GM23338 (cell line): ENCODE results near the gene RICTOR. TPM values are rescaled to one million over a fixed set of nuclear protein-coding genes. Genes with fewer than 3 reads are reported as not detected.
A peak's percentile ranks its signal among the peaks of the same experiment; 100 is the strongest.

Experiments used
- ATAC-seq: fragments of 200-7000 bp; cut with Tn5 transposase; 3 replicates; pipeline ENCODE4 v1.9.1; 2020
- DNase-seq: peaks from one replicate; pipeline ENCODE4 v3.0.0-alpha.2; 2015; ENCODE audit warnings: low spot score
- H2AFZ ChIP-seq: fragments of 200-600 bp; sonication (generic); 2 replicates; pipeline ENCODE4 v1.8.0; 2016; ENCODE audit warnings: antibody characterized with exemption, mild to moderate bottlenecking, moderate library complexity
- H3F3A ChIP-seq: fragments of 200-600 bp; sonication (generic); replicated peaks from 2 replicates; pipeline ENCODE4 v1.8.0; 2017; ENCODE audit warnings: antibody characterized with exemption, mixed run types, low read depth
- H3K27ac ChIP-seq: fragments of 200-600 bp; sonication (generic); 2 replicates; pipeline ENCODE4 v1.6.1; 2016; ENCODE audit warnings: low read depth
- H3K27me3 ChIP-seq: fragments of 200-600 bp; sonication (generic); 2 replicates; pipeline ENCODE4 v1.8.0; 2016; ENCODE audit warnings: mild to moderate bottlenecking, mixed run types, moderate library complexity; ENCODE audit not compliant: insufficient read depth
- H3K36me3 ChIP-seq: fragments of 200-600 bp; sonication (generic); 2 replicates; pipeline ENCODE4 v1.8.0; 2016; ENCODE audit warnings: mild to moderate bottlenecking; ENCODE audit not compliant: insufficient read depth
- H3K4me1 ChIP-seq: fragments of 200-600 bp; sonication (generic); 2 replicates; pipeline ENCODE4 v1.8.0; 2016; ENCODE audit warnings: mild to moderate bottlenecking, moderate library complexity; ENCODE audit not compliant: insufficient read depth
- H3K4me2 ChIP-seq: fragments of 200-600 bp; sonication (generic); 2 replicates; pipeline ENCODE4 v1.7.1; 2017; ENCODE audit warnings: mixed run types
- H3K4me3 ChIP-seq: fragments of 200-600 bp; sonication (generic); 2 replicates; pipeline ENCODE4 v1.6.1; 2016; ENCODE audit warnings: mixed run types
- H3K79me2 ChIP-seq: fragments of 200-600 bp; sonication (generic); replicated peaks from 2 replicates; pipeline ENCODE4 v1.8.0; 2017; ENCODE audit warnings: mild to moderate bottlenecking; ENCODE audit not compliant: insufficient read depth
- H3K9me2 ChIP-seq: fragments of 200-600 bp; sonication (generic); 2 replicates; pipeline ENCODE4 v1.8.0; 2017; ENCODE audit not compliant: insufficient read depth
- H4K20me1 ChIP-seq: fragments of 200-600 bp; sonication (generic); replicated peaks from 2 replicates; pipeline ENCODE4 v1.8.0; 2017; ENCODE audit warnings: mild to moderate bottlenecking; ENCODE audit not compliant: insufficient read depth
- H3K27ac Mint-ChIP-seq: 2 replicates; pipeline ENCODE4 v1.8.0; 2020; ENCODE audit warnings: inconsistent platforms, mild to moderate bottlenecking, moderate library complexity, mixed read lengths
- H3K27me3 Mint-ChIP-seq: 3 replicates; pipeline ENCODE4 v1.8.0; 2022; ENCODE audit warnings: low read depth, mild to moderate bottlenecking, moderate library complexity, mixed read lengths, inconsistent platforms; ENCODE audit not compliant: insufficient read depth, poor library complexity
- H3K36me3 Mint-ChIP-seq: 3 replicates; pipeline ENCODE4 v1.8.0; 2021; ENCODE audit warnings: low read depth, mild to moderate bottlenecking, inconsistent platforms, moderate library complexity, mixed read lengths
- H3K4me1 Mint-ChIP-seq: 3 replicates; pipeline ENCODE4 v1.8.0; 2020; ENCODE audit warnings: mild to moderate bottlenecking, inconsistent platforms, mixed read lengths
- H3K4me3 Mint-ChIP-seq: 3 replicates; pipeline ENCODE4 v1.8.0; 2021; ENCODE audit warnings: moderate library complexity, mild to moderate bottlenecking, inconsistent platforms, mixed read lengths
- H3K9me3 Mint-ChIP-seq: 3 replicates; pipeline ENCODE4 v1.8.0; 2020; ENCODE audit warnings: moderate library complexity, mild to moderate bottlenecking, inconsistent platforms, mixed read lengths
- CREB1 ChIP-seq: fragments of 250-450 bp; sonication (Bioruptor Pico); IDR thresholded peaks from 2 replicates; pipeline ENCODE4 v1.5.0; 2020; ENCODE audit warnings: low read depth, mild to moderate bottlenecking, moderate library complexity
- CTCF ChIP-seq, 2 experiments: fragments of 200-600 bp in 1 of 2; sonication (generic) in 1 of 2; conservative IDR thresholded peaks; 2 replicates each; pipeline versions ENCODE4 v1.5.1 to v1.6.1; 2016 to 2017; ENCODE audit warnings: antibody characterized with exemption in 2 of 2, low read depth in 2 of 2, mild to moderate bottlenecking in 2 of 2, moderate library complexity in 1 of 2
- NANOG ChIP-seq: IDR thresholded peaks from 2 replicates; pipeline ENCODE4 v1.6.1; 2016; ENCODE audit warnings: antibody characterized with exemption, borderline replicate concordance
- STAT1 ChIP-seq: IDR thresholded peaks from one replicate; pipeline ENCODE4 v1.6.1; 2016; ENCODE audit warnings: antibody characterized with exemption; ENCODE audit not compliant: unreplicated experiment
- ZNF114 ChIP-seq: fragments of 250-450 bp; sonication (Bioruptor Pico); IDR thresholded peaks from 2 replicates; pipeline ENCODE4 v1.5.0; 2020; ENCODE audit warnings: mild to moderate bottlenecking, moderate library complexity
- ZNF331 ChIP-seq: fragments of 250-450 bp; sonication (Bioruptor Pico); IDR thresholded peaks from 2 replicates; pipeline ENCODE4 v1.5.0; 2020; ENCODE audit warnings: low read depth, mild to moderate bottlenecking, moderate library complexity
- polyA plus RNA-seq: library from polyadenylated mRNA; unstranded; fragments of >200 nt; fragmentation: Nextera tagmentation; extraction: Ambion mirVana; gene quantifications from 2 replicates; pipeline ENCODE4 v1.2.1, GENCODE V29; 2016
- total RNA-seq: library from RNA; depleted of rRNA; stranded (reverse); fragments of >200 nt; shearing (Covaris generic); gene quantifications from 2 replicates; pipeline ENCODE4 v1.2.3, GENCODE V29; 2014
- TF ChIP-seq, protein P1 (sequence below): IDR thresholded peaks from one replicate; pipeline ENCODE4 v1.6.1; 2018; ENCODE audit warnings: antibody characterized with exemption; ENCODE audit not compliant: unreplicated experiment
- TF ChIP-seq, protein P2 (sequence below): IDR thresholded peaks from 2 replicates; pipeline ENCODE4 v1.6.1; 2016; ENCODE audit warnings: antibody characterized with exemption

The RICTOR gene
- total and polyA plus RNA-seq, 2 experiments from 2014 or later: 9.9 to 27.4 TPM

GRCh38 chr5:39068099-39068498 is 6.1 kb downstream of the RICTOR start (continued):
- TF ChIP-seq, protein P1, sequence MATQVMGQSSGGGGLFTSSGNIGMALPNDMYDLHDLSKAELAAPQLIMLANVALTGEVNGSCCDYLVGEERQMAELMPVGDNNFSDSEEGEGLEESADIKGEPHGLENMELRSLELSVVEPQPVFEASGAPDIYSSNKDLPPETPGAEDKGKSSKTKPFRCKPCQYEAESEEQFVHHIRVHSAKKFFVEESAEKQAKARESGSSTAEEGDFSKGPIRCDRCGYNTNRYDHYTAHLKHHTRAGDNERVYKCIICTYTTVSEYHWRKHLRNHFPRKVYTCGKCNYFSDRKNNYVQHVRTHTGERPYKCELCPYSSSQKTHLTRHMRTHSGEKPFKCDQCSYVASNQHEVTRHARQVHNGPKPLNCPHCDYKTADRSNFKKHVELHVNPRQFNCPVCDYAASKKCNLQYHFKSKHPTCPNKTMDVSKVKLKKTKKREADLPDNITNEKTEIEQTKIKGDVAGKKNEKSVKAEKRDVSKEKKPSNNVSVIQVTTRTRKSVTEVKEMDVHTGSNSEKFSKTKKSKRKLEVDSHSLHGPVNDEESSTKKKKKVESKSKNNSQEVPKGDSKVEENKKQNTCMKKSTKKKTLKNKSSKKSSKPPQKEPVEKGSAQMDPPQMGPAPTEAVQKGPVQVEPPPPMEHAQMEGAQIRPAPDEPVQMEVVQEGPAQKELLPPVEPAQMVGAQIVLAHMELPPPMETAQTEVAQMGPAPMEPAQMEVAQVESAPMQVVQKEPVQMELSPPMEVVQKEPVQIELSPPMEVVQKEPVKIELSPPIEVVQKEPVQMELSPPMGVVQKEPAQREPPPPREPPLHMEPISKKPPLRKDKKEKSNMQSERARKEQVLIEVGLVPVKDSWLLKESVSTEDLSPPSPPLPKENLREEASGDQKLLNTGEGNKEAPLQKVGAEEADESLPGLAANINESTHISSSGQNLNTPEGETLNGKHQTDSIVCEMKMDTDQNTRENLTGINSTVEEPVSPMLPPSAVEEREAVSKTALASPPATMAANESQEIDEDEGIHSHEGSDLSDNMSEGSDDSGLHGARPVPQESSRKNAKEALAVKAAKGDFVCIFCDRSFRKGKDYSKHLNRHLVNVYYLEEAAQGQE: no peak
- TF ChIP-seq STAT1: no peak
- TF ChIP-seq ZNF331 (CRISPR knock-in tag): no peak
- TF ChIP-seq, protein P2, sequence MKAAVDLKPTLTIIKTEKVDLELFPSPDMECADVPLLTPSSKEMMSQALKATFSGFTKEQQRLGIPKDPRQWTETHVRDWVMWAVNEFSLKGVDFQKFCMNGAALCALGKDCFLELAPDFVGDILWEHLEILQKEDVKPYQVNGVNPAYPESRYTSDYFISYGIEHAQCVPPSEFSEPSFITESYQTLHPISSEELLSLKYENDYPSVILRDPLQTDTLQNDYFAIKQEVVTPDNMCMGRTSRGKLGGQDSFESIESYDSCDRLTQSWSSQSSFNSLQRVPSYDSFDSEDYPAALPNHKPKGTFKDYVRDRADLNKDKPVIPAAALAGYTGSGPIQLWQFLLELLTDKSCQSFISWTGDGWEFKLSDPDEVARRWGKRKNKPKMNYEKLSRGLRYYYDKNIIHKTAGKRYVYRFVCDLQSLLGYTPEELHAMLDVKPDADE: no peak
- no peak for TF ChIP-seq ZNF114

GRCh38 chr5:39064450-39064849 is 9.7 kb downstream of the RICTOR start:
- Histone ChIP-seq H4K20me1 (no peaks in the 10 kb centered on the region; the same call in 1 of the 2 replicates), H3K36me3 (peaks cover 16% of the 10 kb centered on the region; the same call in 1 of the 2 replicates), H3K27me3 (no peaks in the 10 kb centered on the region), H3K79me2 (peaks cover 98% of the 10 kb centered on the region), H3F3A (no peaks in the 10 kb centered on the region), H3K4me1 (peaks cover 53% of the 10 kb centered on the region), H3K27ac (peak overlapping the region; percentile 21), H3K9me2 (no peaks in the 10 kb centered on the region), H2AFZ (no peak overlapping the region), H3K4me2 (peak overlapping the region; percentile 59), H3K4me3 (peak overlapping the region; percentile 6; the same call in 1 of the 2 replicates)
- Mint-ChIP-seq H3K9me3 (peaks cover 29% of the 10 kb centered on the region), H3K4me1 (peaks cover 42% of the 10 kb centered on the region), H3K4me3 (no peak overlapping the region; the same call in 2 of the 3 replicates), H3K36me3 (peaks cover 35% of the 10 kb centered on the region), H3K27ac (0 out of 2 replicates have a peak overlapping the region, but pooled peaks have one; percentile 34), H3K27me3 (peaks cover 9% of the 10 kb centered on the region)
- TF ChIP-seq ZNF114 (no peak), NANOG (peak; percentile 17; the same call in 1 of the 2 replicates)
- peak; percentile 65 for ATAC-seq
- peak; percentile 44 for DNase-seq

DNA sequence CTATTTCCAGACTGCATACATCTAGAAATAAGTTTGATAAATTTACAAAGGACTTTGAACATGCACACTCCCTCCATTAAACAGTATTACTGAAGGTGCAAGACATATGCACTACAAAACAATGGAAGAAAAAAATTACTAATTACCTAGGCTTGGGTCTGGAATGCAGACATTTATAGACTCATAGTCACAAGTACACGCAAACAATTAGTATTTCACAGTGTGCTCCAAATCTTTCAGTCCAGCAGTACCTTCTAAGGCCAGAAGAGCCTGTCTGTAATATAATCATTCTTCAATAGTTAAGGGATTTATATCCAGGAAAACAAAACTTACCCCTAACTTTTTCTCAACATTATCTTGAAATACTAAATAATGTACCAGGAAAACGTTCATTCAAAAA is 11.2 kb downstream of the RICTOR start:
- H3K4me1 ChIP-seq: peaks cover 40% of the 10 kb centered on the region
- no peaks in the 10 kb centered on the region; the same call in 1 of the 2 replicates for H4K20me1 ChIP-seq
- TF ChIP-seq STAT1 (no peak), CTCF (conservative IDR thresholded peaks at IDR 0.05; ENCODE audit: low read depth in 2 of 2) (no peak), CREB1 (CRISPR knock-in tag) (no peak)
- H3K9me2 ChIP-seq: no peaks in the 10 kb centered on the region
- no peaks in the 10 kb centered on the region for H3F3A ChIP-seq
- no peak for ATAC-seq
- H2AFZ ChIP-seq: no peak overlapping the region
- peak overlapping the region; percentile 23; the same call in 1 of the 2 replicates for H3K27ac Mint-ChIP-seq
- DNase-seq: no peak
- no peak overlapping the region for H3K27ac ChIP-seq
- peaks cover 29% of the 10 kb centered on the region for H3K9me3 Mint-ChIP-seq
- H3K79me2 ChIP-seq: peaks cover 98% of the 10 kb centered on the region
- H3K36me3 Mint-ChIP-seq: peaks cover 35% of the 10 kb centered on the region
- peaks cover 31% of the 10 kb centered on the region for H3K4me1 Mint-ChIP-seq
- H3K4me2 ChIP-seq: peak overlapping the region; percentile 8
- H3K4me3 Mint-ChIP-seq: no peak overlapping the region
- H3K4me3 ChIP-seq: no peak overlapping the region
- peaks cover 16% of the 10 kb centered on the region; the same call in 1 of the 2 replicates for H3K36me3 ChIP-seq
- H3K27me3 ChIP-seq: no peaks in the 10 kb centered on the region
- peaks cover 9% of the 10 kb centered on the region for H3K27me3 Mint-ChIP-seq
